ENCODE results near the gene PEF1.

Gene PEF1

DNA sequence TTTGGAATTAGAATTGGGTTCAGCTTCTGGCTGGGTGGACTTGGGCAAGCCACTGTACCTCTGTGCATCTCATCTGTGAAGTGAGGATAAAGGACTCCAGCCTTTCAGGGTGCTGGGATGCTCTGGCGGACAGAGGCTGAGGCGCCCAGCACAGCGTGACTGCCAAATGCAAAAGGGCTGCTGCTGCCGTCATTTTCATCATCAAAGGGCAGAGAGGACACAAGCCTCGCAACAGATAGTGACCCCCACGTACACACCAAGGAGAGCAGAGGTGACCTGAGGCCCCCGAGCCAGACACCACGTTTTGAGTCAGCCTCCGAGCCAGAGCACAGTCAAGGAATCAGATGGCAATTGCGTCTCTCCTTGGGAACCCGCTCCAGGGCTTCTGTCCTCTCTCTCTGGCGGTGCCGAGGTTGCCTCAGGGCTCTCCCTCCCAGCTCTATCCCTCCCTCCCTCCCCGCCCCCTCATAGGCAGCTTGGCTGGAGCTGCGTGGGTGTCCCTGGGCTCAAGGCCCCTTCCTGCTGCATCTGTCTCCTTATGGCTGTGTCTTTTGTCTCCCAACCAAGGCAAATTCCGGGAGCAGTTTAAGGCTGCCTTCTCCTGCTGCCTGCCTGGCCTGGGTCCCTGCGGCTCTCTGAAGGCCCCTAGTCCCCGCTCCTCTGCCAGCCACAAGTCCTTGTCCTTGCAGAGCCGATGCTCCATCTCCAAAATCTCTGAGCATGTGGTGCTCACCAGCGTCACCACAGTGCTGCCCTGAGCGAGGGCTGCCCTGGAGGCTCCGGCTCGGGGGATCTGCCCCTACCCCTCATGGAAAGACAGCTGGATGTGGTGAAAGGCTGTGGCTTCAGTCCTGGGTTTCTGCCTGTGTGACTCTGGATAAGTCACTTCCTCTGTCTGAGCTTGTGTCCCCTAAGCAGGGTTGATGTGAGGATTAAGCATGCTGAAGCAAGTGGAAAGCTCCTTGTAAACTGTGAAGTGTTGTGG lies 18.2 kb downstream of the PEF1 start:
- DNase-seq: no peak

- no peak for DNase-seq
Observed at GRCh38 chr1:31625561-31626222, 19.0 kb downstream of the PEF1 start.

GRCh38 chr1:31624731-31625514 lies 19.8 kb downstream of the PEF1 start:
- no peak for DNase-seq

GRCh38 chr1:31624309-31624708 lies 20.4 kb downstream of the PEF1 start:
- DNase-seq: no peak

DNA sequence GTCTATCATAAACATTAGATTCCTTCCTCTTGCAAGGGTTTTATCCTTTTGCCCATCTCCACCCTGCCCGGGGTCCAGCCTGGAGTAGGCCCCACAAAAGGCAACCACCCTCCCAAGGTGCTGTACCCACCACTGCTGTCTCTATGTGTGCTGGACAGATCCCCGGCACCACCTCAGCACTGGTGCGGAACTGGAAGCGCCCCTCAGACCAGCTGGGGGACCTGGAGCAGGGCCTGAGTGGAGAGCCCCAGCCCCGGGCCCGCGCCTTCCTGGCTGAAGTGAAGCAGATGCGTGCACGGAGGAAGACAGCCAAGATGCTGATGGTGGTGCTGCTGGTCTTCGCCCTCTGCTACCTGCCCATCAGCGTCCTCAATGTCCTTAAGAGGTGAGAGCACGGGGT lies 21.3 kb downstream of the PEF1 start:
- DNase-seq: no peak

- no peak for DNase-seq
Observed at GRCh38 chr1:31621847-31622730, 22.6 kb downstream of the PEF1 start.

- DNase-seq: no peak
Observed at GRCh38 chr1:31621498-31621820, 23.2 kb downstream of the PEF1 start.

DNA sequence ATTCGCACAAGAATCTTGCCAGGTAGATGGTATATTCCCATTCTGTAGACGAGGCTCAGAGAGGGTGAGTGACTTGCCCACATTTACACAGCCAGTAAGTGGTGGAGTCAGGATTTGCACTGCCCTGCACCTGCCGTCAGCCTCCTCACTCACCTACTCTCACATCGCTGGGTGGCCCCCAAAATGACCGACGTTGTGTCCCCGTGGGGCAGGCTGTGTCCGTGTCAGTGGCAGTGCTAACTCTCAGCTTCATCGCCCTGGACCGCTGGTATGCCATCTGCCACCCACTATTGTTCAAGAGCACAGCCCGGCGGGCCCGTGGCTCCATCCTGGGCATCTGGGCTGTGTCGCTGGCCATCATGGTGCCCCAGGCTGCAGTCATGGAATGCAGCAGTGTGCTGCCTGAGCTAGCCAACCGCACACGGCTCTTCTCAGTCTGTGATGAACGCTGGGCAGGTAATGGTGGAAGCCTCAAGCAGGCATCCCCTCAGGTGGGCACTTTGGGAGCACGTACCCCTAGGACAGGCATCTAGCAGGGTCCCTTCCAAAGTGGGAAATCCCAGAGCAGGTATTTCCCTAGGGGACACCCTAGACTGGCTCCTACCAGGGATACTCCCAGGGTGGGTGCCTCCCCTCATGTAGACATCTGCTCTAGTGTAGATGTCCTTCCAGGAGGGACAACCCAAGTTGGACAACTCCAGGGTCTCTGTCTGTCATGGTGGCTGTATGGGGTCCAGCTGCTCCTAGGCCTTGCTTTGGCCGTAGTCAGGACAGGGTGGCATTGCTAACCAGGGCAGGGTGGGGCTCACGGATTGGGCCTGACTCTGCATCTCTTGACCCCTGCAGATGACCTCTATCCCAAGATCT lies 23.8 kb downstream of the PEF1 start:
- DNase-seq: no peak

DNA sequence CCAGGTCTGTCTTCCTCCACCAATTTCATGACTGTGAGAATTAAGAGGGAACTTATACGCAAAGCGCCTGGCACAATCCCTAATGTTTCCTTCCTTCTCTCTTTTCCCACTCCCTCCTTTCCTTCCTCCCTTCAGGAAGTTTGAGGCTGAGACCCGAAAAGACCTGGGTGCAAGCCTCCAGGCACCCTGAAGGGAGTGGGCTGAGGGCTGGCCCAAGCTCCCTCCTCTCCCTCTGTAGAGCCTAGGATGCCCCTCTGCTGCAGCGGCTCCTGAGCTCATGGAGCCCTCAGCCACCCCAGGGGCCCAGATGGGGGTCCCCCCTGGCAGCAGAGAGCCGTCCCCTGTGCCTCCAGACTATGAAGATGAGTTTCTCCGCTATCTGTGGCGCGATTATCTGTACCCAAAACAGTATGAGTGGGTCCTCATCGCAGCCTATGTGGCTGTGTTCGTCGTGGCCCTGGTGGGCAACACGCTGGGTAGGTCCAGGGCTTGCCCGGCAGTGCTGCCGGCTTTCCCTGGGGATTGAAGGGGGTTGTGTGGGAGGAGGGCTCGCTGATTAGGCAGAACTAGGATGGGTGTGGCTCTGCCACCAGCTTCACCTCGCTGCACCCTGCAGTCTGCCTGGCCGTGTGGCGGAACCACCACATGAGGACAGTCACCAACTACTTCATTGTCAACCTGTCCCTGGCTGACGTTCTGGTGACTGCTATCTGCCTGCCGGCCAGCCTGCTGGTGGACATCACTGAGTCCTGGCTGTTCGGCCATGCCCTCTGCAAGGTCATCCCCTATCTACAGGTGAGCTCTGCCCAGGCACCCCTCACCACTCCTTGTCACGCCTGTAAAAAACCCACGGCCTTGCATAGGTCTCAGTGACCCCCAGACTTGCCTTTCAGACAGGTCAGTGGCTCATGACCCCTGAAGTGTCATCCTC lies 25.5 kb downstream of the PEF1 start:
- no peak for DNase-seq

DNA sequence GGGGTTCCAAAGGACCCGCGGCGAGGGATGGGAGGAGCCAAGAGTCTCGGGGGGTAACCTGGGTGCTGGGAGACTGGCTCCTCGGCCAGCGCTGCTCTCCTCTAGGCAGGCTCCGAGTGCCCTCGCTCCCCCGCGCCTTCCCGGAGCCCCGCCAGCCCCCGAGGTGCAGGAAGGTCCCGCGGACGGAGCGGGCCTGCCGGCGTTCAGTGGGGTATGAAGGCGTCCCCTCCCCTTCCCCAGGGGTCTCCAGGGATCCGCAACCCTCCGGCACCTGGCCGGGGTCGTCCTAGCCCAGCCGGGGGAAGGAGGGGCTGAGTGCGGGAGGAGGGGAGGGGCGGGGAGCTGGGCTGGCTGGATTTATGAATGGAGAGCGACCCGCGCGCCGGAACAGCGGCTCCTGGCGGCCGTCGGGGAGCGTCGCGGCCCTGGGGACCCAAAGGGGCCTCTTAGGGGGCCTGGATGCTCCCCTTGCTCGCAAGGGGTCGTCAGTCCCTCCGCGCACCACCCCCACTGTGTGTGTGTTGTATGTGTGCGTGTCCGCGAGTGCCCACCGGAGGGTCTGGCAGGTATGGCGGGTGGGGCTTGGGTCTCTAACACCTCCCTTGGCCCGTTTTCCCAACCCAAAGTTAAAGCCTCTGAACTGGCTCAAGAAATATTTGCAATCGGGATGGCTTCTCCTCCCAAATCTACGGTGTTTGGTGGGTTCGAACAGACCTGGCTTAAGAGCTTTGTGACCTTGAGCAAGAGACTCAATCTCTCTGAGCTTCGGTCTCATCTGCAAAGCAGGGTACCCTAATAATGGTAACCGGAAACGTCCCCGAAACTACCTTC lies 26.5 kb downstream of the PEF1 start:
- peak; percentile 37 for DNase-seq

DNA sequence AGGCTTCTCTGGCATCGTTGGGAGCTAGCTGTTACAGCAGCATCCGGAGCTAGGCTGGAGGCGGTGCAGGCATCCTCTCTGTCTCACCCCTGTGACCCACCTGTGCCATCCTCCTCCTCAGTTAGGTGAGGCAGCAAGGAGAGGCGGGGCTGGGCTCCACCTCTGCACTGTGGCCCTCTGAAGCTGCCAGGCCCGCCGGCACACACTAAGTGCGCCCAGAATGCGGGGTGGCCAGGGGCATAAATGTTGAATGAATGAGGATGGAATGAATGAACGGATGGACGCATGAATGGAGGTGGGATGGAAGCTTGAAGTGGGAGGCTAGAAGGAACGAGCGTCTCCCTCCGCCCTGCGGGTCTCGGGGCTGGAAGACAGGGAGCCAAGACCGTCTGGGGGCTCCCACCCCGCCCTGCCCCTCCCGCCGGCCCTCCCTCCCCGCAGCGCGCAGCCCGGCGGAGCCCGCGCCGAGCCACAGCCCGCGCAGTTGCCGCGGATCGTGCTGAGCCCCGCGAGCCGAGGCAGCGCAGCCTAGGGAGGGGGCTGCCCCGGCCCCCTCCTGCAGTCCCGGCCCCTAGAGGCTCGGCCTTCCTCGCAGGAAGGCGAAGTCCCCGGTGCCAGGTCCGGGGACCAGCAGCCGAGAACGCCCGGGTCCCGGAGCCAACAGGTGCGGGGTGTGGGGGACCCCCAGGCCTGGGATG lies 27.3 kb downstream of the PEF1 start, which contains the start of gene HCRTR1:
Gene HCRTR1 (plus strand): TSS at position 472 of the 698 bp plus-strand sequence. CDS start 1,504 bp downstream, outside the sequence.
- DNase-seq: no peak

- DNase-seq: no peak
Observed at GRCh38 chr1:31615939-31616338, 28.7 kb downstream of the PEF1 start.

- DNase-seq: no peak
Observed at GRCh38 chr1:31615414-31615813, 29.3 kb downstream of the PEF1 start.

- no peak for DNase-seq
Observed at GRCh38 chr1:31614414-31615005, 30.2 kb downstream of the PEF1 start.

- DNase-seq: no peak
Observed at GRCh38 chr1:31609514-31610118, 35.1 kb downstream of the PEF1 start.

GRCh38 chr1:31607360-31607759 lies 37.3 kb downstream of the PEF1 start:
- no peak for DNase-seq

DNA sequence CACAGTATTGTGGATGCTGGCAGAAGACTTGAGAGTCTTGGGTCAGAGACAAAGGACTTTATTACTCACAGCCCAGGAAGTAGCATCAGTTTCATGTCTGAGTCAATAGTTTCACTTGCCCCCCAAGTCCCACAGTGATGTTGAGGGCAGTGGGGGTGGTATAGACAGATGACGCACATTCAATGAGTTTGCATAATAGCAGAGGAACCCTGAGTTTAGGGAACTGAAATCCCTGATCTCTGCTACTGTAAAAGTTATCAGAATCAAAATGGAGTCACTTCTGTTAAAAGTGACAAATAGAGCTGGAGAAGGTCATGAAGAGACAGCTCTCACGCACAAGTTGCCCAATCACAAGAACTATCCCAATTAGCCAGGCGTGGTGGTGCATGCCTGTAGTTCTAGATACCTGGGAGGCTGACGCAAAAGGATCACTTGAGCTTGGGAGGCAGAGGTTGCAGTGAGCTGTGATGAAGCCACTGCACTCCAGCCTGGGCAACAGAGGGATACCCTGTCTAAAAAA lies 38.7 kb downstream of the PEF1 start:
- peak; percentile 16 for DNase-seq
